Measurements from ENCODE around the gene KMT2E. TPM values are rescaled to one million over a fixed set of nuclear protein-coding genes. Genes with fewer than 3 reads are reported as not detected.

KMT2E gene
- total RNA-seq, 1 donor from 2014 or later, result 40.2 TPM

DNA sequence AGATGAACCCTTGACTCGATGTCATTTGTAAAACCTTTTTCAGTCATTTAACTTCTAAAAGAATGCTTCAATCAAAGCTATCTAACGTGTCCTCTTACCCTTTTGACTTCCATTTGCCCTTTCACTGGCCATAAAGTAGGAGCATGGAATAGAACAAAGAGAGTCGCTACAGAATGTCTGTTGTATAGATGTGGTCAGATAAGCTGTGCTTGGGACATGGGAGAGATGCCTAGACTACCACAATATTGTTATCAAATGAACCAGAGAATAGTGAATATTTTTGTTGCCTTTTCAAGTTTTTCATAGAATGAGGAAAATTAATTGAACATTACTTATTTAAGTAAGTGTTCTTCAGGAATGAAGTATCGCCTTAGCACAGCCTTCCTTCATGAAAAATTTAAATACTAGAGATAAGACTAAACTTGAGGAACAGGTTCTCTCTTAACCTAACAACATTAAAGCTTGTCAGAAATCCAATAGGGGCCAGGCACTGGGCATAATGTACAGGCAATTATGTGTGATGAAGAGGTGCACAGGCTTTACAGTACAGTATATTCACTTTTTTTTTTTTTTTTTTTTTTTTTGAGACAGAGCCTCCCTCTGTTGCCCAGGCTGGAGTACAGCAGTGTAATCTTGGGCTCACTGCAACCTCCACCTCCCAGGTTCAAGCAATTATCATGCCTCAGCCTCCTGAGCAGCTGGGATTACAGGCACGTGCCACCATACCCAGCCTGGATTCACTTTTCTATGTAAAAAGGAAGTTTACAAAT lies 7.5 kb upstream of the KMT2E start:
- Histone ChIP-seq H3K27ac (replicated peaks) (peak overlapping the region; percentile 100), H3K4me3 (peak overlapping the region; percentile 12), H3K27me3 (ENCODE audit: low read depth) (no peaks in the 10 kb centered on the region), H3K9me3 (replicated peaks) (no peaks in the 10 kb centered on the region), H3K36me3 (no peaks in the 10 kb centered on the region), H3K4me1 (peaks cover 94% of the 10 kb centered on the region)
- no peak for DNase-seq
- TF ChIP-seq, protein P1, sequence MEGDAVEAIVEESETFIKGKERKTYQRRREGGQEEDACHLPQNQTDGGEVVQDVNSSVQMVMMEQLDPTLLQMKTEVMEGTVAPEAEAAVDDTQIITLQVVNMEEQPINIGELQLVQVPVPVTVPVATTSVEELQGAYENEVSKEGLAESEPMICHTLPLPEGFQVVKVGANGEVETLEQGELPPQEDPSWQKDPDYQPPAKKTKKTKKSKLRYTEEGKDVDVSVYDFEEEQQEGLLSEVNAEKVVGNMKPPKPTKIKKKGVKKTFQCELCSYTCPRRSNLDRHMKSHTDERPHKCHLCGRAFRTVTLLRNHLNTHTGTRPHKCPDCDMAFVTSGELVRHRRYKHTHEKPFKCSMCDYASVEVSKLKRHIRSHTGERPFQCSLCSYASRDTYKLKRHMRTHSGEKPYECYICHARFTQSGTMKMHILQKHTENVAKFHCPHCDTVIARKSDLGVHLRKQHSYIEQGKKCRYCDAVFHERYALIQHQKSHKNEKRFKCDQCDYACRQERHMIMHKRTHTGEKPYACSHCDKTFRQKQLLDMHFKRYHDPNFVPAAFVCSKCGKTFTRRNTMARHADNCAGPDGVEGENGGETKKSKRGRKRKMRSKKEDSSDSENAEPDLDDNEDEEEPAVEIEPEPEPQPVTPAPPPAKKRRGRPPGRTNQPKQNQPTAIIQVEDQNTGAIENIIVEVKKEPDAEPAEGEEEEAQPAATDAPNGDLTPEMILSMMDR (IDR thresholded peaks at IDR 0.05; ENCODE audit: borderline replicate concordance), result no peak
- intact Hi-C loops (cut with micrococcal nuclease), result no loop called here

DNA sequence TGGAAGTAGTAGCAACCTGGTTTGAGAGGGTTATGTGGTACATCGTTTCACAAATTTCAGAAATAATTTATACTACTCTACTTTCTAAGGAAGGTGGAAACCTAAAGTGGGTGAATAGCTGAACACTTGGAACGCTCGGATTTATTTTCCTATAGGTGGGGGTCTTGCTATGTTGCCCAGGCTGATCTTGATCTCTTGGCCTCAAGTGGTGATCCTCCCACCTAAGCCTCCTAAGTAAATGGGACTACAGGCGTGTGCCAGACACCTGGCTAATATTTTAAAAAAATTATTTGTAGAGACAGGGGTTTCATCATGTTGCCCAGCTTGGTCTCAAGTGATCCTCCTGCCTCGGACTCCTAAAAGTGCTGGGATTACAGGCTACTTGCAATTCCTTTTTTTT lies 6.7 kb upstream of the KMT2E start:
- no peak for DNase-seq
- Histone ChIP-seq H3K36me3 (no peaks in the 10 kb centered on the region), H3K4me1 (peaks cover 91% of the 10 kb centered on the region), H3K9me3 (replicated peaks) (no peaks in the 10 kb centered on the region), H3K27me3 (ENCODE audit: low read depth) (no peaks in the 10 kb centered on the region), H3K27ac (replicated peaks) (peak overlapping the region; percentile 100), H3K4me3 (peak overlapping the region; percentile 12)
- intact Hi-C loops (cut with micrococcal nuclease), result no loop called here
- TF ChIP-seq, protein P1 (IDR thresholded peaks at IDR 0.05; ENCODE audit: borderline replicate concordance), result no peak

DNA sequence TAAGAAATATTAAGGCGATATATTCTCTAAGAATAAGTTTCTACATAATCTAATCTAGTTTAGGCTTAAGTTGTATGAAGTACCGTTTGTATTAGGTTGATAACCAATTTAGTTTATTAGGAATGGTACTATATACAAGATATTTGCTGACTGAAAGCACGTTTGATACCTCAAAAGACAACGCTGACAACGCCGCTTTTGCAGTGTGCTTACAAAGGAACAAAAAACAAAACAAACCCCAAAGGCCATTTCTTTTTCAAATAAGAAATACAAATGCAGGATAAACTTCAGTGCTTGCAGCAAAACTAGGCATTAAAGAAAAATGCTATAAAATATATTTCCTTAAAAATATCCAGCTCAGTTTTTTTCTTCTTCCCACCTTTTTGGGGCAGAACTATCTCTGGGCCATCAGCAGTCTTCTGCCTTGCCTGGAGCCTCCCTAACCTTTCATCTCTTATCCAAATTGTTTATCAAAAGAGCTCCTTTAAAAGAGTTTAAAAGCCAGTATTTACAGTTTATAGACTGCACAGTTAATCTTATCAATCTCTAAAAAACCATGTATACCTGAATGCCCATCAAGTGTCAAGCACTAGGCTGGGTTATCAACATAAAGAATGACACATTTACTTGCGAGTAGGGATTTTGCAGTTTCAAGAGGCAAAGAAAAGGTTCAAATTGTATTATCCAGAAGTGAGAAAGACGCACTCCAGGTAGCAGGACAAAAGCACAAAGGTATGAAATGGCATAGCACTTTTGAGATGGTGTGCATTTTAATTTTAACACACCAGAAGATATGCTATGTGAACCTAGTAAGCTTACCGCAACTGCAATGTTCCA lies 4.1 kb upstream of the KMT2E start:
- intact Hi-C loops (cut with micrococcal nuclease), result no loop called here
- Histone ChIP-seq H3K36me3 (no peaks in the 10 kb centered on the region), H3K27ac (replicated peaks) (peak overlapping the region; percentile 100), H3K9me3 (replicated peaks) (no peaks in the 10 kb centered on the region), H3K27me3 (ENCODE audit: low read depth) (no peaks in the 10 kb centered on the region), H3K4me3 (peak overlapping the region; percentile 75), H3K4me1 (peaks cover 72% of the 10 kb centered on the region)
- no peak for DNase-seq
- TF ChIP-seq, protein P1 (IDR thresholded peaks at IDR 0.05; ENCODE audit: borderline replicate concordance), result no peak

DNA sequence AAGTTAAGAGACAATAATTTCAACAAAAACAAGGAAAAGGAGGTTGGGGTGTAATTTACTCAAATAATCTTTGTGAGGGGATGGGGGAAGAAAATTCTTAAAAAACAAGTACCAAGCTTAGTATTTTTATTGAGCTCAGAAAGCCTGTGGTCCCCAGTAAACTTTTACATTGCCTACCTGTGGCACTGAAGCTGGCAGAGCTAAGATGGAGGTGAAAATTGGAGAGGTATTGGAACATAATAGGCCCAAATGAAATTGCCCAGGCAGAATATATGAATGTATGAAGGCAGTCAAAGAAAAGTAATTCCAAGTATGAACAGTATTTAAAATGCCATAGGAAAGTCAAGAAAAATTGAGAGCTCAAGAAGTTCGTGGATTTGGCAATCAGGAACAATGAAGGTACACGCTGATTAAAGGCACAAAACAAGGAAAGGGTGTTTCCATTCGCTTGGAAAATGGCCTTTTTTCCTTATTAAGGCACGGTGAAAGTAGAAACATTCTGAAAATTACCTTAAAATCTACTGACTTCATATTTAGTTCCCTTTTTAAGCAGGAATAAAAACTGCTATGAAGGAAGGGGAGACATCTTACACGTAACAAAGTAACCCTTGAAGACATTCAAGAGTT lies 3.4 kb upstream of the KMT2E start:
- Histone ChIP-seq H3K27ac (replicated peaks) (peak overlapping the region; percentile 100), H3K9me3 (replicated peaks) (no peaks in the 10 kb centered on the region), H3K4me1 (peaks cover 71% of the 10 kb centered on the region), H3K27me3 (ENCODE audit: low read depth) (no peaks in the 10 kb centered on the region), H3K36me3 (no peaks in the 10 kb centered on the region), H3K4me3 (peak overlapping the region; percentile 75)
- no peak for DNase-seq
- intact Hi-C loops (cut with micrococcal nuclease), result no loop called here
- TF ChIP-seq, protein P1 (IDR thresholded peaks at IDR 0.05; ENCODE audit: borderline replicate concordance), result no peak

DNA sequence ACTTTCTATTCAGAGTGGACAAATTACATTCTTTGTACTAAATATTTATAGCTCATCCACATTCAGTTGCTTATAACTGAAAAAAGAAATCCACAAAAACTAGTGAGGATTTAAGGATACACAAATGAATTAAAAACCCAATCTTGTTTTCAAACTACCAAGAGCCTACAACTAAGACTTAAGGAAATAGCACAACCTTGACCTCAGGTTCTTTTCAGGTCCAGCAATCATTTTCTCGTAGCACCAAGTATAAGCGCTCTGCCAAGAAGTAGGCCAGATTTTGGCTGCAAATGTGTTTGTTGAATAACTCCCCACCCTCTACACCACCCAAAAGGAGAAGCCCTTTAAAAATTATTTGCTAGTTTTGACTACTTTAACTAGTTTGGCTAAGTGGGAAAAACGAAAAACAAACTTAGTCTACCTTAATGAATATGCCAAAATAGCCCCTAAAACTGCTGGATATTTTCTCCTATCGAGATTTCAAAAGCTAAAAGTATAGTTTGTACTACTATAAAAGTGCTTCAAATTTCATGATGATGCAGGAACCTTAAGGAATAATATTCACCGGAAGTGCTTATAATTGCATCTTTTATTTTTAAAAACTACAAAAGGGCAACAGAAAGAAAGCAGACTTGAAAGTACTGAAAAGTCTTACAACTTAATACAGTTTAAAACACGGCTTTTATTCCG lies 2.7 kb upstream of the KMT2E start:
- no peaks in the 10 kb centered on the region for H3K27me3 ChIP-seq (ENCODE audit: low read depth)
- TF ChIP-seq, protein P1 (IDR thresholded peaks at IDR 0.05; ENCODE audit: borderline replicate concordance), result no peak
- DNase-seq, result no peak
- intact Hi-C loops (cut with micrococcal nuclease), result no loop called here
- H3K27ac ChIP-seq (replicated peaks), result peak overlapping the region; percentile 100
- H3K4me3 ChIP-seq, result peak overlapping the region; percentile 75
- no peaks in the 10 kb centered on the region for H3K36me3 ChIP-seq
- H3K9me3 ChIP-seq (replicated peaks), result no peaks in the 10 kb centered on the region
- H3K4me1 ChIP-seq, result peaks cover 72% of the 10 kb centered on the region
